GM12865 (cell line): ENCODE data around the gene STARD13.

Experiments used
- DNase-seq: peaks from one replicate; pipeline ENCODE4 v3.0.0; 2010; ENCODE audit warnings: low read depth
- H3K4me3 ChIP-seq: 2 replicates; pipeline ENCODE4 v1.5.1; 2011; ENCODE audit warnings: mild to moderate bottlenecking, low read depth, low read length, control low read depth
- TF ChIP-seq, protein P1 (sequence below): IDR thresholded peaks from 2 replicates; pipeline ENCODE4 v1.5.1; 2011; ENCODE audit warnings: low read length, control low read depth, low read depth, inconsistent platforms; ENCODE audit not compliant: insufficient read depth; ENCODE audit errors: missing control alignments

STARD13 gene

DNA sequence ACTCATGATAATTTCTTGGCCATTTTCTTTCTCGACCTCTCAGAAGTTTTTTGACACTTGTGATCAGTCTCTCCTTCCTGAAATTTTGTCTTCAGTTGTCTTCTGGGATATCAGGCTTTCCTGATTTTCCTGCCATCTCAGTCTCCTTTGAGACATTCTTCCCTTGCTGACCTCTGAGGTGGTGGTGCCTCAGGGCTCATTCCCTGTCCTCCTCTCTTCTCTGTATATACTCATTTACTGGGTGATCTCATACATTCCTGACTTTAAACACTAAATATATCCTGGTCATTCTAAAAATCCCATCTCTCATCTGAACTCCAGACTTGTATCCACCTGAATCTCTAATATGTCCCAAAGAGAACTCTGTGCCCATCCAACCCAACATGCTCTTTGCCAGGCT, 31.3 kb upstream of the STARD13 start:
- TF ChIP-seq, protein P1, sequence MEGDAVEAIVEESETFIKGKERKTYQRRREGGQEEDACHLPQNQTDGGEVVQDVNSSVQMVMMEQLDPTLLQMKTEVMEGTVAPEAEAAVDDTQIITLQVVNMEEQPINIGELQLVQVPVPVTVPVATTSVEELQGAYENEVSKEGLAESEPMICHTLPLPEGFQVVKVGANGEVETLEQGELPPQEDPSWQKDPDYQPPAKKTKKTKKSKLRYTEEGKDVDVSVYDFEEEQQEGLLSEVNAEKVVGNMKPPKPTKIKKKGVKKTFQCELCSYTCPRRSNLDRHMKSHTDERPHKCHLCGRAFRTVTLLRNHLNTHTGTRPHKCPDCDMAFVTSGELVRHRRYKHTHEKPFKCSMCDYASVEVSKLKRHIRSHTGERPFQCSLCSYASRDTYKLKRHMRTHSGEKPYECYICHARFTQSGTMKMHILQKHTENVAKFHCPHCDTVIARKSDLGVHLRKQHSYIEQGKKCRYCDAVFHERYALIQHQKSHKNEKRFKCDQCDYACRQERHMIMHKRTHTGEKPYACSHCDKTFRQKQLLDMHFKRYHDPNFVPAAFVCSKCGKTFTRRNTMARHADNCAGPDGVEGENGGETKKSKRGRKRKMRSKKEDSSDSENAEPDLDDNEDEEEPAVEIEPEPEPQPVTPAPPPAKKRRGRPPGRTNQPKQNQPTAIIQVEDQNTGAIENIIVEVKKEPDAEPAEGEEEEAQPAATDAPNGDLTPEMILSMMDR: no peak
- H3K4me3 ChIP-seq: no peak overlapping the region
- no peak for DNase-seq

DNA sequence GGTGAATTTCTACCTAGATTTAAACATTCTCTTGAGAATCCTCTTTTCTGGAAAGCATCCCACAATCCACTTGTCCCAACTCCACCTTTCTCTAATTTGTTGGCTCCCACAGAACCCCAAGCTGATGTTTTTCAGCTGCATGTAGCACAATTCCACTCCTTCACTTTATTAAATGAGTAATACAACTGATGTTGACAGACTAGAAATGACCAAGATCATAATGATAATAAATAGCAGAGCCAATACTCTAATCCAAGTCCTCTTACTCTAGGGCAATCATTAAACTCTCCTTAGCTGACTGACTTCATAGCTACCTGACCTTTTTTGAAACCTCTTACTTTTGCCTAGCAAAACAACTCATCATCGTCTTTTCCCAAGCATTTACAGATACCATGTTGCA, 27.9 kb upstream of the STARD13 start:
- H3K4me3 ChIP-seq: no peak overlapping the region
- TF ChIP-seq, protein P1: no peak
- DNase-seq: no peak

DNA sequence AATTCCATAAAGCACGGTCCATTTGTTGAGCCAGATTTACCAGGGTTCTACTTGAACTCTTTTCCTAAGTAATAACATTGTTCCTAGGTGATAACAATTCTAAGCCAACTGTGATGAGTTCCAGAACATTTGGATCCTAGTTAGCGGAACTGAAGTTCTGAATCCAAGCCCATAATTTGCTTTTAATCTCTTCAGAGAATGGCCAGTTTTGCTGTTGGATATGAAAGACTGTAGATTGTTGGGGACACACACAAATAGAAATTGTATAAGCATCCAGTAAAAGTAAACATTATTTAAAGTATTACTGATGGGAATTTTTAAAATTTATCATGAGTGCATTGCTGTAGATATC, 27.3 kb upstream of the STARD13 start:
- TF ChIP-seq, protein P1: no peak
- no peak overlapping the region for H3K4me3 ChIP-seq
- DNase-seq: no peak

DNA sequence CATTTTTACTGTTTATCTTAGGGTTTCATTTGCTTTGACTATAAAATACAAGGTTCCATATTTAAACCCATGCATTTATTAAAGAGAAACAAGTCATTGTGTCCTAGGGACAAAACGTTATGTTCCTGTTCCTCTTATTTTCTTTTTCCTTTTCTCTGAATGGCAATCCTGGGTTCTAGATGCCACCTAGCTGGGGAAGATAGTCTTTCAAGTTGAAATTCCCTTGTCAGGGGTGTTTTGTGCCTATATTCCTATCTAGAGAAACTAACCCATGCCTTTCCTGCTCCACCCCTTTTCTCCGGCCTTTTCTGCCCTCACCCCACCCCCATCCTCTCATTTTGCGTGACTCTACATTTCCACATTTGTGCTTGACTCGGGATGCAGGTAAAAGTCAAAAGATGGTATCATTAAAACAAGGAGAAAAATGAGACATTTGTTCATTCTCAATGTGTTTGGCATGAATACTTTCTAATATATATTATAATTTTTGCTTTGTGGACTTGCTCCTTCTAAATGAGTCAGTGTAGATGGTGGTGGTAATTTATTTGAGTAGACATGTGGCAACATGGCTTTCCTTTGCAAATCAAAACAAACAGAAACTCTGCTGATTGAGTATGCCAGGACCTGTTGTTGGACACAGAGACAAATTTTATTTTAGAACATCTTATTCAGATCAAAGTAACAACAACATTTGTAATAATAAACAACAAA, 26.8 kb upstream of the STARD13 start:
- no peak overlapping the region for H3K4me3 ChIP-seq
- TF ChIP-seq, protein P1: no peak
- no peak for DNase-seq

DNA sequence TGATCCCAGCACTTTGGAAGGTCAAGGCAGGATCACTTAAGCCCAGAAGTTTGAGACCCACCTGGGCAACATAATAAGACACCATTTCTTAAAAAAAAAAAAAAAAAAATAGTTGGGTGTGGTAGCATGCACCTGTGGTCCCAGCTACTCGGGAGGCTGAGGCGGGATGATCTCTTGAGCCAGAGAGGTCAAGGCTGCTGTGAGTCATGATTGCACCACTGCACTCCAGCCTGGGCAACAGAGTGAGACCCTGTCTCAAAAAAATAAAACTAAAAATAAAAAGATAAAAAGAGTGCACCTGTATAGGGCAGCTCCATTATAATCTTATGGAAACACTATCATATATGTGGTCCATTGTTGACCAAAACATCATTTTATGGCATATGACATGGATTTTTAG, 25.5 kb upstream of the STARD13 start:
- H3K4me3 ChIP-seq: no peak overlapping the region
- DNase-seq: no peak
- TF ChIP-seq, protein P1: no peak

DNA sequence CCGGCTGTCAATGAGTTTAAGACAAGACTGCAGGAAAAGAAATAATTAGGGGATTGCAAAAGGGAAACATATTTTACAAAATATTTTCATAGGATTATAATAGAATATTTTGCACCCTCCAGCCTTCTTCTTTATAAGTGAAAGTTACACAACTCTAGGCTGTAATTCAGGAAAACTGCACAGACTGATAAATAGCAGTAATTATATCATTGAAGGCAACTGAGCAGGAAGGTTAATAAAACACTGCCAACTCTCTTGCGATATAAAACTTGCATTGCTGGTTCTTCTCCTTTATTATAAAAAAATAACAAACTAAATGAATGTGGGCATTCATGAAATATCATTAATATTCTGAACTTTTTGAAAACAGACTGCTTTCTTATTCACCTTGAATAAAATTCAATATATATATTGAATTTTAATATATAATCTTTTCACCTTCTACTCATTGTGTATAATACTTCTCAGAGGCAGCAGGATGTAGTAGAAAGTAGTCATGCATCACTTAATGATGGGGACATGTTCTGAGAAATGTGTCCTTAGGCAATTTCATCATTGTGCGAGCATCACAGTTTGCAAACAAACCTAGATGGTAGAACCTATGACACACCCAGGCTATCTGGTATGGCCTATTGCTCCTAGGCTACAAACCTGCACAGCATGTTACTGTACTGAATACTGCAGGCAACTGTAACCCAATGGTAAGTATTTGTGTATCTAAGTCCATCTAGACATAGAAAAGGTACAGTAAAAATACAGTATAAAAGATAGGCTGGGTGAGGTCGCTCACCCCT, 24.9 kb upstream of the STARD13 start:
- TF ChIP-seq, protein P1: no peak
- no peak overlapping the region for H3K4me3 ChIP-seq
- no peak for DNase-seq

DNA sequence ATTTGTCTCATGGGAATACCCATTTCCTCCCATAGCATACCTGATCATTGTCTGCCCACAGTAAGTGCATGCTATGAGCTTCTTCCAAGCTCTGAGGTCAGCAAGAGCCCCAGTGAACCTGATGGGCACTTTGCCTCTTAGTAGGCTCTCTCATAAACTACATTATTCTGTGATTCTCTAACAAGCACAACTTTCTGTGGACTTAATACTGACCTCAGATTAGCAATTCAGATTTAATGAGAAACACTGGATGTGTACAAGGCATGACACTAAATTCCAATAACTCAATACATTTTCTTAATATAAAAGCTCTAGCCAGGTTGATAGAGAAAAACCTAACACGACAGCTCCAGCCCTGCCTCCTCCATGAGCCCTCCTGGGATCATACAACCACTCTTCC, 23.3 kb upstream of the STARD13 start:
- TF ChIP-seq, protein P1: no peak
- no peak for DNase-seq
- H3K4me3 ChIP-seq: no peak overlapping the region
